HEK293 (cell line): ENCODE results near the gene HSPA4.

Experiments used
- BCL11A ChIP-seq: fragments of 450-650 bp; formaldehyde crosslinking; IDR thresholded peaks from 2 replicates; pipeline ENCODE4 v1.5.1; 2016; ENCODE audit warnings: low read depth, missing biosample characterization, missing genetic modification characterization
- FEZF1 ChIP-seq: fragments of 450-650 bp; formaldehyde crosslinking; IDR thresholded peaks from 2 replicates; pipeline ENCODE4 v1.5.1; 2016; ENCODE audit warnings: missing biosample characterization, missing genetic modification characterization
- GFI1B ChIP-seq: fragments of 450-650 bp; formaldehyde crosslinking; IDR thresholded peaks from 2 replicates; pipeline ENCODE4 v1.5.1; 2016; ENCODE audit warnings: missing biosample characterization, missing genetic modification characterization
- HOXD13 ChIP-seq: sonication (generic); formaldehyde crosslinking; IDR thresholded peaks from 2 replicates; pipeline ENCODE4 v1.8.0; 2022; ENCODE audit warnings: missing genetic modification reagents, borderline replicate concordance
- MZF1 ChIP-seq: fragments of 450-650 bp; formaldehyde crosslinking; IDR thresholded peaks from 2 replicates; pipeline ENCODE4 v1.5.1; 2017; ENCODE audit warnings: missing biosample characterization, missing genetic modification characterization, borderline replicate concordance
- PRDM10 ChIP-seq: fragments of 450-650 bp; formaldehyde crosslinking; IDR thresholded peaks from 2 replicates; pipeline ENCODE4 v1.5.1; 2016; ENCODE audit warnings: missing biosample characterization, missing genetic modification characterization
- SP2 ChIP-seq: fragments of 450-650 bp; formaldehyde crosslinking; IDR thresholded peaks from 2 replicates; pipeline ENCODE4 v1.5.1; 2016; ENCODE audit warnings: missing biosample characterization, missing genetic modification characterization
- SP7 ChIP-seq: fragments of 450-650 bp; formaldehyde crosslinking; IDR thresholded peaks from 2 replicates; pipeline ENCODE4 v1.5.1; 2016; ENCODE audit warnings: missing biosample characterization, missing genetic modification characterization
- YY2 ChIP-seq: fragments of 450-650 bp; formaldehyde crosslinking; IDR thresholded peaks from 2 replicates; pipeline ENCODE4 v1.5.1; 2016; ENCODE audit warnings: missing biosample characterization, missing genetic modification characterization
- ZBTB17 ChIP-seq: fragments of 450-650 bp; formaldehyde crosslinking; IDR thresholded peaks from 2 replicates; pipeline ENCODE4 v1.5.1; 2016; ENCODE audit warnings: missing biosample characterization, missing genetic modification characterization
- ZBTB48 ChIP-seq: fragments of 450-650 bp; formaldehyde crosslinking; IDR thresholded peaks from 2 replicates; pipeline ENCODE4 v1.5.1; 2016; ENCODE audit warnings: missing biosample characterization, missing genetic modification characterization
- ZBTB6 ChIP-seq: fragments of 450-650 bp; formaldehyde crosslinking; IDR thresholded peaks from 2 replicates; pipeline ENCODE4 v1.5.1; 2017; ENCODE audit warnings: missing biosample characterization, missing genetic modification characterization
- ZFP3 ChIP-seq: fragments of 450-650 bp; formaldehyde crosslinking; IDR thresholded peaks from 2 replicates; pipeline ENCODE4 v1.5.1; 2016; ENCODE audit warnings: low read depth, missing biosample characterization, missing genetic modification characterization
- ZNF140 ChIP-seq: fragments of 450-650 bp; formaldehyde crosslinking; IDR thresholded peaks from 2 replicates; pipeline ENCODE4 v1.5.1; 2016; ENCODE audit warnings: missing biosample characterization, missing genetic modification characterization
- ZNF146 ChIP-seq: fragments of 450-650 bp; formaldehyde crosslinking; IDR thresholded peaks from 2 replicates; pipeline ENCODE4 v1.5.1; 2016; ENCODE audit warnings: missing biosample characterization, missing genetic modification characterization
- ZNF24 ChIP-seq: fragments of 450-650 bp; formaldehyde crosslinking; IDR thresholded peaks from 2 replicates; pipeline ENCODE4 v1.5.1; 2016; ENCODE audit warnings: missing biosample characterization, missing genetic modification characterization
- ZNF292 ChIP-seq: fragments of 450-650 bp; formaldehyde crosslinking; IDR thresholded peaks from 2 replicates; pipeline ENCODE4 v1.5.1; 2016; ENCODE audit warnings: low read depth, missing biosample characterization, missing genetic modification characterization, borderline replicate concordance
- ZNF324 ChIP-seq: fragments of 450-650 bp; formaldehyde crosslinking; IDR thresholded peaks from 2 replicates; pipeline ENCODE4 v1.5.1; 2016; ENCODE audit warnings: missing biosample characterization, missing genetic modification characterization
- ZNF335 ChIP-seq: fragments of 450-650 bp; formaldehyde crosslinking; conservative IDR thresholded peaks from 2 replicates; pipeline ENCODE4 v1.5.1; 2016; ENCODE audit warnings: missing biosample characterization, missing genetic modification characterization
- ZNF449 ChIP-seq: fragments of 450-650 bp; formaldehyde crosslinking; IDR thresholded peaks from 2 replicates; pipeline ENCODE4 v1.5.1; 2017; ENCODE audit warnings: missing biosample characterization, mild to moderate bottlenecking, missing genetic modification characterization, moderate library complexity
- ZNF518A ChIP-seq: fragments of 450-650 bp; formaldehyde crosslinking; conservative IDR thresholded peaks from 2 replicates; pipeline ENCODE4 v1.5.1; 2016; ENCODE audit warnings: low read depth, missing biosample characterization, missing genetic modification characterization
- ZNF544 ChIP-seq: fragments of 450-650 bp; formaldehyde crosslinking; IDR thresholded peaks from 2 replicates; pipeline ENCODE4 v1.5.0; 2017; ENCODE audit warnings: missing biosample characterization, missing genetic modification characterization
- ZNF548 ChIP-seq: fragments of 450-650 bp; formaldehyde crosslinking; IDR thresholded peaks from 2 replicates; pipeline ENCODE4 v1.5.1; 2016; ENCODE audit warnings: missing biosample characterization, missing genetic modification characterization
- ZNF558 ChIP-seq: fragments of 450-650 bp; formaldehyde crosslinking; IDR thresholded peaks from 2 replicates; pipeline ENCODE4 v1.5.1; 2016; ENCODE audit warnings: missing biosample characterization, missing genetic modification characterization
- ZNF596 ChIP-seq: fragments of 450-650 bp; IDR thresholded peaks from 2 replicates; pipeline ENCODE4 v1.5.0; 2018; ENCODE audit warnings: missing biosample characterization, mild to moderate bottlenecking, missing genetic modification characterization, moderate library complexity
- ZNF623 ChIP-seq: fragments of 450-650 bp; formaldehyde crosslinking; IDR thresholded peaks from 2 replicates; pipeline ENCODE4 v1.5.1; 2016; ENCODE audit warnings: missing biosample characterization, missing genetic modification characterization
- ZNF624 ChIP-seq: fragments of 450-650 bp; formaldehyde crosslinking; IDR thresholded peaks from 2 replicates; pipeline ENCODE4 v1.5.1; 2017; ENCODE audit warnings: missing biosample characterization, missing genetic modification characterization
- ZNF645 ChIP-seq: fragments of 450-650 bp; formaldehyde crosslinking; IDR thresholded peaks from 2 replicates; pipeline ENCODE4; 2016; ENCODE audit warnings: missing biosample characterization, missing genetic modification characterization
- ZNF654 ChIP-seq: fragments of 450-650 bp; formaldehyde crosslinking; IDR thresholded peaks from 2 replicates; pipeline ENCODE4 v1.5.1; 2016; ENCODE audit warnings: low read depth, missing biosample characterization, missing genetic modification characterization
- ZNF660 ChIP-seq: fragments of 450-650 bp; IDR thresholded peaks from 2 replicates; pipeline ENCODE4 v1.5.1; 2018; ENCODE audit warnings: missing biosample characterization, mild to moderate bottlenecking, missing genetic modification characterization
- ZNF701 ChIP-seq: fragments of 450-650 bp; formaldehyde crosslinking; IDR thresholded peaks from 2 replicates; pipeline ENCODE4 v1.5.1; 2016; ENCODE audit warnings: missing biosample characterization, missing genetic modification characterization

HSPA4 gene

GRCh38 chr5:133111299-133111698 lies 59.5 kb downstream of the HSPA4 start (continued):
- TF ChIP-seq ZNF623 (tag by site-specific recombination), result no peak
- TF ChIP-seq ZBTB6 (tag by site-specific recombination), result no peak
- peak; percentile 59 for TF ChIP-seq ZBTB17 (tag by site-specific recombination)
- no peak for TF ChIP-seq ZFP3 (tag by site-specific recombination)
- no peak for TF ChIP-seq FEZF1
- no peak for TF ChIP-seq ZNF292 (tag by site-specific recombination)
- no peak for TF ChIP-seq BCL11A (tag by site-specific recombination)
- TF ChIP-seq ZNF335, result peak; percentile 56; the same call in 1 of the 2 replicates
- TF ChIP-seq SP7 (tag by site-specific recombination), result peak; percentile 47; the same call in 1 of the 2 replicates
- no peak for TF ChIP-seq ZNF624 (tag by site-specific recombination)
- TF ChIP-seq ZNF518A (tag by site-specific recombination), result no peak
- TF ChIP-seq ZNF140 (tag by site-specific recombination), result no peak
- no peak for TF ChIP-seq HOXD13 (CRISPR knock-in tag)
- TF ChIP-seq ZNF645 (tag by site-specific recombination), result no peak
- TF ChIP-seq ZNF146, result no peak
- TF ChIP-seq ZNF449, result no peak
- no peak for TF ChIP-seq ZNF544 (tag by site-specific recombination)
- TF ChIP-seq PRDM10 (tag by site-specific recombination), result 0 out of 2 replicates have a peak, but pooled peaks have one; percentile 45
- TF ChIP-seq MZF1 (tag by site-specific recombination), result no peak
- TF ChIP-seq SP2 (tag by site-specific recombination), result no peak
- TF ChIP-seq ZNF548 (tag by site-specific recombination), result no peak
- no peak for TF ChIP-seq ZNF324
- no peak for TF ChIP-seq ZNF558 (tag by site-specific recombination)
- no peak; the same call in 1 of the 2 replicates for TF ChIP-seq ZNF660 (tag by site-specific recombination)
- TF ChIP-seq ZBTB48 (tag by site-specific recombination), result peak; percentile 44
- TF ChIP-seq ZNF701, result no peak
- TF ChIP-seq ZNF24 (tag by site-specific recombination), result no peak
- TF ChIP-seq ZNF596 (tag by site-specific recombination), result no peak
- TF ChIP-seq GFI1B (tag by site-specific recombination), result no peak
- TF ChIP-seq ZNF654, result peak; percentile 98
- TF ChIP-seq YY2 (tag by site-specific recombination), result no peak
